Loucy (cell line): ENCODE results near the gene LMF2.

Experiments
- EZH2phosphoT487 ChIP-seq: fragments of 200-600 bp; IDR thresholded peaks from 2 replicates; pipeline ENCODE4 v1.6.1; 2018; ENCODE audit warnings: antibody characterized with exemption, mild to moderate bottlenecking, moderate library complexity, borderline replicate concordance
- TF ChIP-seq, protein P1 (sequence below): fragments of 200-600 bp; sonication (generic); conservative IDR thresholded peaks from 2 replicates; pipeline ENCODE4 v1.5.1; 2014; ENCODE audit warnings: mild to moderate bottlenecking, antibody characterized with exemption, low read length

- TF ChIP-seq, protein P1, sequence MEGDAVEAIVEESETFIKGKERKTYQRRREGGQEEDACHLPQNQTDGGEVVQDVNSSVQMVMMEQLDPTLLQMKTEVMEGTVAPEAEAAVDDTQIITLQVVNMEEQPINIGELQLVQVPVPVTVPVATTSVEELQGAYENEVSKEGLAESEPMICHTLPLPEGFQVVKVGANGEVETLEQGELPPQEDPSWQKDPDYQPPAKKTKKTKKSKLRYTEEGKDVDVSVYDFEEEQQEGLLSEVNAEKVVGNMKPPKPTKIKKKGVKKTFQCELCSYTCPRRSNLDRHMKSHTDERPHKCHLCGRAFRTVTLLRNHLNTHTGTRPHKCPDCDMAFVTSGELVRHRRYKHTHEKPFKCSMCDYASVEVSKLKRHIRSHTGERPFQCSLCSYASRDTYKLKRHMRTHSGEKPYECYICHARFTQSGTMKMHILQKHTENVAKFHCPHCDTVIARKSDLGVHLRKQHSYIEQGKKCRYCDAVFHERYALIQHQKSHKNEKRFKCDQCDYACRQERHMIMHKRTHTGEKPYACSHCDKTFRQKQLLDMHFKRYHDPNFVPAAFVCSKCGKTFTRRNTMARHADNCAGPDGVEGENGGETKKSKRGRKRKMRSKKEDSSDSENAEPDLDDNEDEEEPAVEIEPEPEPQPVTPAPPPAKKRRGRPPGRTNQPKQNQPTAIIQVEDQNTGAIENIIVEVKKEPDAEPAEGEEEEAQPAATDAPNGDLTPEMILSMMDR = no peak
- TF ChIP-seq EZH2phosphoT487 = no peak
Observed at GRCh38 chr22:50476868-50477267, 30.6 kb downstream of the LMF2 start.
